ENCODE data around the gene RGS14.

- TF ChIP-seq CTCF (IDR thresholded peaks at IDR 0.05 in 2 of 3, conservative IDR thresholded peaks at IDR 0.05 in 1 of 3; ENCODE audit: borderline replicate concordance in 1 of 3, insufficient read depth in 1 of 3, low read depth in 2 of 3, low read length in 2 of 3) = no peak
- no peak for TF ChIP-seq REST (IDR thresholded peaks at IDR 0.05; ENCODE audit: low read depth)
- no peak for TF ChIP-seq CEBPB (IDR thresholded peaks at IDR 0.05; ENCODE audit: low read depth)
- TF ChIP-seq POLR2A (IDR thresholded peaks at IDR 0.05; ENCODE audit: borderline replicate concordance, extremely low read depth, insufficient read depth, insufficient read length) = no peak
- TF ChIP-seq RAD21 (IDR thresholded peaks at IDR 0.05; ENCODE audit: low read depth) = no peak
- TF ChIP-seq EZH2 (IDR thresholded peaks at IDR 0.05) = no peak
- no peak for TF ChIP-seq EZH2phosphoT487 (IDR thresholded peaks at IDR 0.05; ENCODE audit: borderline replicate concordance)
- TF ChIP-seq ELF1 (IDR thresholded peaks at IDR 0.05; ENCODE audit: borderline replicate concordance, low read depth) = no peak
- no peak for TF ChIP-seq MAX (IDR thresholded peaks at IDR 0.05)
- no peak for TF ChIP-seq POLR2AphosphoS5 (IDR thresholded peaks at IDR 0.05; ENCODE audit: low read depth, low read length)
Observed at GRCh38 chr5:177319913-177320588, 37.7 kb upstream of the RGS14 start.

Data from HCT116 (cell line).